HL-60 (cell line): ENCODE data around the gene SH3BP2.
A peak's percentile ranks its signal among the peaks of the same experiment; 100 is the strongest.

Experiments used
- DNase-seq, 2 experiments: peaks; one replicate each; pipeline ENCODE4 v3.0.0-alpha.2; 2010 to 2020; ENCODE audit warnings: low read depth in 1 of 2, low spot score in 1 of 2
- H3K27ac ChIP-seq: fragments of 250-450 bp; sonication (Bioruptor Pico); replicated peaks from 2 replicates; pipeline ENCODE4 v1.5.1; 2020; ENCODE audit warnings: mild to moderate bottlenecking, moderate library complexity
- H3K27me3 ChIP-seq: fragments of 250-450 bp; sonication (Bioruptor Pico); 2 replicates; pipeline ENCODE4 v1.5.1; 2021; ENCODE audit warnings: mild to moderate bottlenecking, moderate library complexity; ENCODE audit not compliant: insufficient read depth, poor library complexity, severe bottlenecking
- H3K4me3 ChIP-seq: replicated peaks from 2 replicates; pipeline ENCODE4 v1.5.1; 2011; ENCODE audit warnings: mild to moderate bottlenecking, control low read depth, low read length; ENCODE audit not compliant: insufficient read depth
- GABPA ChIP-seq: IDR thresholded peaks from 2 replicates; pipeline ENCODE4 v1.6.1; 2012; ENCODE audit warnings: low read depth
- POLR2AphosphoS5 ChIP-seq: IDR thresholded peaks from 2 replicates; pipeline ENCODE4 v1.6.1; 2012; ENCODE audit warnings: low read depth
- SPI1 ChIP-seq: IDR thresholded peaks from 2 replicates; pipeline ENCODE4 v1.6.1; 2012; ENCODE audit warnings: low read depth, mild to moderate bottlenecking, borderline replicate concordance
- TF ChIP-seq, protein P1 (sequence below): IDR thresholded peaks from one replicate; pipeline ENCODE4 v1.5.1; 2011; ENCODE audit warnings: low read length, control low read depth, inconsistent platforms; ENCODE audit not compliant: insufficient read depth
- TF ChIP-seq, protein P2 (sequence below): IDR thresholded peaks from 2 replicates; pipeline ENCODE4 v1.6.1; 2012; ENCODE audit warnings: low read depth; ENCODE audit not compliant: insufficient replicate concordance

Gene SH3BP2

GRCh38 chr4:2856266-2856665 is 63.4 kb downstream of the SH3BP2 start:
- DNase-seq: no peak
- Histone ChIP-seq H3K4me3 (no peak overlapping the region), H3K27me3 (no peaks in the 10 kb centered on the region), H3K27ac (no peak overlapping the region)
- TF ChIP-seq, protein P1, sequence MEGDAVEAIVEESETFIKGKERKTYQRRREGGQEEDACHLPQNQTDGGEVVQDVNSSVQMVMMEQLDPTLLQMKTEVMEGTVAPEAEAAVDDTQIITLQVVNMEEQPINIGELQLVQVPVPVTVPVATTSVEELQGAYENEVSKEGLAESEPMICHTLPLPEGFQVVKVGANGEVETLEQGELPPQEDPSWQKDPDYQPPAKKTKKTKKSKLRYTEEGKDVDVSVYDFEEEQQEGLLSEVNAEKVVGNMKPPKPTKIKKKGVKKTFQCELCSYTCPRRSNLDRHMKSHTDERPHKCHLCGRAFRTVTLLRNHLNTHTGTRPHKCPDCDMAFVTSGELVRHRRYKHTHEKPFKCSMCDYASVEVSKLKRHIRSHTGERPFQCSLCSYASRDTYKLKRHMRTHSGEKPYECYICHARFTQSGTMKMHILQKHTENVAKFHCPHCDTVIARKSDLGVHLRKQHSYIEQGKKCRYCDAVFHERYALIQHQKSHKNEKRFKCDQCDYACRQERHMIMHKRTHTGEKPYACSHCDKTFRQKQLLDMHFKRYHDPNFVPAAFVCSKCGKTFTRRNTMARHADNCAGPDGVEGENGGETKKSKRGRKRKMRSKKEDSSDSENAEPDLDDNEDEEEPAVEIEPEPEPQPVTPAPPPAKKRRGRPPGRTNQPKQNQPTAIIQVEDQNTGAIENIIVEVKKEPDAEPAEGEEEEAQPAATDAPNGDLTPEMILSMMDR: no peak
- no peak for TF ChIP-seq GABPA
- no peak for TF ChIP-seq SPI1
- TF ChIP-seq POLR2AphosphoS5: no peak
- TF ChIP-seq, protein P2, sequence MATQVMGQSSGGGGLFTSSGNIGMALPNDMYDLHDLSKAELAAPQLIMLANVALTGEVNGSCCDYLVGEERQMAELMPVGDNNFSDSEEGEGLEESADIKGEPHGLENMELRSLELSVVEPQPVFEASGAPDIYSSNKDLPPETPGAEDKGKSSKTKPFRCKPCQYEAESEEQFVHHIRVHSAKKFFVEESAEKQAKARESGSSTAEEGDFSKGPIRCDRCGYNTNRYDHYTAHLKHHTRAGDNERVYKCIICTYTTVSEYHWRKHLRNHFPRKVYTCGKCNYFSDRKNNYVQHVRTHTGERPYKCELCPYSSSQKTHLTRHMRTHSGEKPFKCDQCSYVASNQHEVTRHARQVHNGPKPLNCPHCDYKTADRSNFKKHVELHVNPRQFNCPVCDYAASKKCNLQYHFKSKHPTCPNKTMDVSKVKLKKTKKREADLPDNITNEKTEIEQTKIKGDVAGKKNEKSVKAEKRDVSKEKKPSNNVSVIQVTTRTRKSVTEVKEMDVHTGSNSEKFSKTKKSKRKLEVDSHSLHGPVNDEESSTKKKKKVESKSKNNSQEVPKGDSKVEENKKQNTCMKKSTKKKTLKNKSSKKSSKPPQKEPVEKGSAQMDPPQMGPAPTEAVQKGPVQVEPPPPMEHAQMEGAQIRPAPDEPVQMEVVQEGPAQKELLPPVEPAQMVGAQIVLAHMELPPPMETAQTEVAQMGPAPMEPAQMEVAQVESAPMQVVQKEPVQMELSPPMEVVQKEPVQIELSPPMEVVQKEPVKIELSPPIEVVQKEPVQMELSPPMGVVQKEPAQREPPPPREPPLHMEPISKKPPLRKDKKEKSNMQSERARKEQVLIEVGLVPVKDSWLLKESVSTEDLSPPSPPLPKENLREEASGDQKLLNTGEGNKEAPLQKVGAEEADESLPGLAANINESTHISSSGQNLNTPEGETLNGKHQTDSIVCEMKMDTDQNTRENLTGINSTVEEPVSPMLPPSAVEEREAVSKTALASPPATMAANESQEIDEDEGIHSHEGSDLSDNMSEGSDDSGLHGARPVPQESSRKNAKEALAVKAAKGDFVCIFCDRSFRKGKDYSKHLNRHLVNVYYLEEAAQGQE: no peak

- no peak overlapping the region for H3K27ac ChIP-seq
- TF ChIP-seq, protein P1: no peak
- TF ChIP-seq POLR2AphosphoS5 (no peak), SPI1 (no peak), GABPA (no peak)
- TF ChIP-seq, protein P2: no peak
- no peak overlapping the region for H3K4me3 ChIP-seq
- DNase-seq: no peak
- H3K27me3 ChIP-seq: no peaks in the 10 kb centered on the region
Observed at GRCh38 chr4:2857349-2857927, 64.6 kb downstream of the SH3BP2 start.

- peak in 1 of 2 experiments; percentile 57 for DNase-seq
- H3K27ac ChIP-seq: peak overlapping the region; percentile 4; the same call in 1 of the 2 replicates
- H3K4me3 ChIP-seq: no peak overlapping the region
- TF ChIP-seq, protein P2: no peak
- no peak for TF ChIP-seq SPI1
- H3K27me3 ChIP-seq: no peaks in the 10 kb centered on the region
Observed at GRCh38 chr4:2858451-2859217, 65.7 kb downstream of the SH3BP2 start.
